ENCODE measurements around the gene NECTIN1.

DNA sequence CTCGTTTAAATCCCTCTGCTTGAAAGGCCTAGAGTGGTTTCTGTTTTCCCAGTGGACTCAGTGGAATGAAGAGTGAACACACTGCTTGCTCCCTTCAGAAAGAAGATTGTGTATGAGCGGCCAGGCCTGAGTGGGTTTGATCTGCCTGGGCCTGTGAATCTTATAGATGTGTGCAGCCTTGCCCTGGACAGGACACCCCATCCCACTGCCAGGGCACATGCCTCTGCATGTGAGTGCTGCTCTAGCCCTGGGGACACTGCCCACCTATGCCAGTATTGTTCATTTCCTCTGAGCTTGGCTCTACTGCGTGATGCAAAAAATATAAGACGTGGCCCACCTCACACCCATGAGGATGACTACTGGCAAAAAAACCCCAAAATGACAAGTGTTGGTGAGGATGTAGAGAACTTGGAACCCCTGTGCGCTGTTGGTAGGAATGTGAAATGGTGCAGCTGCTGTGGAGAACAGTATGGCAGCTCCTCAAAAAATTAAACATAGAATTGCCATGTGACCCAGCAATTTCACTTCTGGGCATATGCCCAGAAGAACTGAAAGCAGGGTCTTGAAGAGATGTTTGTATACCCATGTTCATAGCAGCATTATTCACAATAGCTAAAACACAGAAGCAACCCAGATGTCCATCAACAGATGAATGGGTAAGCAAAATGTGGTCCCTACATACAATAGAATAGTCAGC is 27.3 kb upstream of the NECTIN1 start:
- TF ChIP-seq EZH2phosphoT487 (IDR thresholded peaks at IDR 0.05; ENCODE audit: low read length), result no peak
- no peak for TF ChIP-seq CTCF (IDR thresholded peaks at IDR 0.05; ENCODE audit: low read length)

Measured in MM.1S (cell line).